Natural killer cell (primary cell): ENCODE data around the gene DMBT1. TPM values are rescaled to one million over a fixed set of nuclear protein-coding genes. Genes with fewer than 3 reads are reported as not detected.

Experiments
- ATAC-seq, 3 donors: fragments of 150-1000 bp in 2 of 3; fragments of 200-7000 bp in 1 of 3; cut with Tn5 transposase; 1 replicate in 1 of 3; 2 replicates in 2 of 3; pipeline ENCODE4 v1.10.0; 2021; ENCODE audit warnings: mild to moderate bottlenecking in 2 of 3, moderate library complexity in 2 of 3
- DNase-seq, 2 donors: peaks; one replicate each; pipeline versions ENCODE4 v3.0.0 to v3.0.0-alpha.2; 2013 to 2021; ENCODE audit warnings: mixed read lengths in 1 of 2
- H3K27ac ChIP-seq: one replicate; pipeline ENCODE4 v1.5.1; 2013; ENCODE audit warnings: mild to moderate bottlenecking, low read length
- H3K27me3 ChIP-seq: one replicate; pipeline ENCODE4 v1.6.1; 2013; ENCODE audit warnings: low read length; ENCODE audit not compliant: control insufficient read depth, insufficient read depth
- H3K36me3 ChIP-seq: one replicate; pipeline ENCODE4 v1.6.1; 2013; ENCODE audit warnings: low read length; ENCODE audit not compliant: control insufficient read depth, insufficient read depth
- H3K4me1 ChIP-seq: one replicate; pipeline ENCODE4 v1.6.1; 2013; ENCODE audit warnings: low read length; ENCODE audit not compliant: control insufficient read depth, insufficient read depth
- H3K4me3 ChIP-seq: one replicate; pipeline ENCODE4 v1.5.1; 2013; ENCODE audit warnings: low read length
- H3K9me3 ChIP-seq: one replicate; pipeline ENCODE4 v1.6.1; 2013; ENCODE audit warnings: low read length; ENCODE audit not compliant: control insufficient read depth, insufficient read depth
- H3K27ac Mint-ChIP-seq, 2 donors: one replicate each; pipeline ENCODE4 v1.8.0; 2022; ENCODE audit warnings: mild to moderate bottlenecking in 2 of 2, mixed read lengths in 2 of 2, moderate library complexity in 1 of 2
- H3K27me3 Mint-ChIP-seq, 2 donors: one replicate each; pipeline ENCODE4 v1.8.0; 2022; ENCODE audit warnings: low read depth in 2 of 2, mixed read lengths in 2 of 2
- H3K36me3 Mint-ChIP-seq: one replicate; pipeline ENCODE4 v1.8.0; 2022; ENCODE audit warnings: mixed read lengths
- H3K4me1 Mint-ChIP-seq, 2 donors: one replicate each; pipeline ENCODE4 v1.8.0; 2022; ENCODE audit warnings: mixed read lengths in 2 of 2
- H3K4me3 Mint-ChIP-seq: one replicate; pipeline ENCODE4 v1.8.0; 2022; ENCODE audit warnings: mild to moderate bottlenecking, moderate library complexity, mixed read lengths
- H3K9me3 Mint-ChIP-seq, 2 donors: one replicate each; pipeline ENCODE4 v1.8.0; 2022; ENCODE audit warnings: mixed read lengths in 2 of 2
- CTCF ChIP-seq: fragments of 200-600 bp; IDR thresholded peaks from one replicate; pipeline ENCODE4 v1.8.0; 2022; ENCODE audit warnings: antibody characterized with exemption
- WGBS: methylation state at CpG from one replicate; pipeline ENCODE4 v1.1.7; 2013; ENCODE audit warnings: missing lambda C conversion rate; ENCODE audit not compliant: insufficient coverage; 5-methylcytosine and 5-hydroxymethylcytosine counted together
- intact Hi-C: fragments of 100-400 bp; cut with micrococcal nuclease; formaldehyde crosslinking; loops from one replicate; pipeline ENCODE4 v1.14.2; 2022
- total RNA-seq, 4 donors: library from RNA; stranded (reverse); fragments of 120-200 nt in 1 of 4; gene quantifications; one replicate each; pipeline versions ENCODE4 v1.2.3 to v1.2.4, GENCODE V29; 2013 to 2022

DMBT1 gene
- total RNA-seq, 3 donors from 2014 or later (not counting 1 experiment from before 2014, with no cell fraction given): not detected

- no peaks in the 10 kb centered on the region for H3K4me1 Mint-ChIP-seq
- Histone ChIP-seq H3K27ac (no peak overlapping the region), H3K27me3 (peaks cover 3% of the 10 kb centered on the region), H3K4me1 (no peaks in the 10 kb centered on the region), H3K9me3 (no peaks in the 10 kb centered on the region), H3K36me3 (no peaks in the 10 kb centered on the region), H3K4me3 (no peak overlapping the region)
- H3K4me3 Mint-ChIP-seq: no peak overlapping the region
- peaks cover 15 to 36% of the 10 kb centered on the region in 2 donors for H3K27me3 Mint-ChIP-seq
- ATAC-seq (no peak), DNase-seq (no peak)
- TF ChIP-seq CTCF: no peak
- no peaks in the 10 kb centered on the region for H3K36me3 Mint-ChIP-seq
- intact Hi-C loops: no loop called here
- no peak overlapping the region for H3K27ac Mint-ChIP-seq
- no peaks in the 10 kb centered on the region for H3K9me3 Mint-ChIP-seq
- WGBS: 79% methylated on average over 5 of the region's 5 CpGs
Measured at GRCh38 chr10:122656741-122657140, 96.2 kb downstream of the DMBT1 start.

GRCh38 chr10:122657255-122657654 is 96.7 kb downstream of the DMBT1 start:
- no peaks in the 10 kb centered on the region for H3K9me3 Mint-ChIP-seq
- H3K4me1 Mint-ChIP-seq: no peaks in the 10 kb centered on the region
- no peak overlapping the region for H3K27ac ChIP-seq
- H3K27ac Mint-ChIP-seq: no peak overlapping the region
- ATAC-seq (no peak), DNase-seq (no peak)
- H3K4me3 ChIP-seq: no peak overlapping the region
- no peaks in the 10 kb centered on the region for H3K9me3 ChIP-seq
- intact Hi-C loops: no loop called here
- WGBS: 69% methylated on average over 3 of the region's 4 CpGs
- no peaks in the 10 kb centered on the region for H3K4me1 ChIP-seq
- peaks cover 12 to 31% of the 10 kb centered on the region in 2 donors for H3K27me3 Mint-ChIP-seq
- no peaks in the 10 kb centered on the region for H3K36me3 ChIP-seq
- no peak for TF ChIP-seq CTCF
- no peak overlapping the region for H3K4me3 Mint-ChIP-seq
- peaks cover 3% of the 10 kb centered on the region for H3K27me3 ChIP-seq
- H3K36me3 Mint-ChIP-seq: no peaks in the 10 kb centered on the region

GRCh38 chr10:122657729-122658128 is 97.2 kb downstream of the DMBT1 start:
- intact Hi-C loops: no loop called here
- DNase-seq (no peak), ATAC-seq (no peak)
- H3K36me3 ChIP-seq: no peaks in the 10 kb centered on the region
- 57% methylated on average over 3 of the region's 3 CpGs for WGBS
- H3K9me3 ChIP-seq: no peaks in the 10 kb centered on the region
- no peaks in the 10 kb centered on the region for H3K9me3 Mint-ChIP-seq
- H3K27ac ChIP-seq: no peak overlapping the region
- H3K36me3 Mint-ChIP-seq: no peaks in the 10 kb centered on the region
- no peak for TF ChIP-seq CTCF
- peaks cover 3% of the 10 kb centered on the region for H3K27me3 ChIP-seq
- H3K4me1 Mint-ChIP-seq: no peaks in the 10 kb centered on the region
- no peaks in the 10 kb centered on the region for H3K4me1 ChIP-seq
- H3K4me3 Mint-ChIP-seq: no peak overlapping the region
- H3K4me3 ChIP-seq: no peak overlapping the region
- peaks cover 12 to 26% of the 10 kb centered on the region in 2 donors for H3K27me3 Mint-ChIP-seq
- H3K27ac Mint-ChIP-seq: no peak overlapping the region

GRCh38 chr10:122658356-122659049 is 97.9 kb downstream of the DMBT1 start:
- WGBS: 89% methylated on average over 8 of the region's 8 CpGs
- Mint-ChIP-seq H3K9me3 (no peaks in the 10 kb centered on the region), H3K36me3 (no peaks in the 10 kb centered on the region), H3K4me1 (no peaks in the 10 kb centered on the region), H3K27ac (no peak overlapping the region), H3K4me3 (no peak overlapping the region), H3K27me3 (peaks cover 10 to 18% of the 10 kb centered on the region in 2 donors)
- Histone ChIP-seq H3K4me1 (no peaks in the 10 kb centered on the region), H3K4me3 (no peak overlapping the region), H3K9me3 (no peaks in the 10 kb centered on the region), H3K27me3 (peaks cover 2% of the 10 kb centered on the region), H3K27ac (no peak overlapping the region), H3K36me3 (no peaks in the 10 kb centered on the region)
- intact Hi-C loops: no loop called here
- no peak for ATAC-seq
- no peak for TF ChIP-seq CTCF
- no peak for DNase-seq
